ENCODE results near the gene JAKMIP2.

GRCh38 chr5:147754372-147755122, 28.0 kb downstream of the JAKMIP2 start:
- TF ChIP-seq, protein P1, sequence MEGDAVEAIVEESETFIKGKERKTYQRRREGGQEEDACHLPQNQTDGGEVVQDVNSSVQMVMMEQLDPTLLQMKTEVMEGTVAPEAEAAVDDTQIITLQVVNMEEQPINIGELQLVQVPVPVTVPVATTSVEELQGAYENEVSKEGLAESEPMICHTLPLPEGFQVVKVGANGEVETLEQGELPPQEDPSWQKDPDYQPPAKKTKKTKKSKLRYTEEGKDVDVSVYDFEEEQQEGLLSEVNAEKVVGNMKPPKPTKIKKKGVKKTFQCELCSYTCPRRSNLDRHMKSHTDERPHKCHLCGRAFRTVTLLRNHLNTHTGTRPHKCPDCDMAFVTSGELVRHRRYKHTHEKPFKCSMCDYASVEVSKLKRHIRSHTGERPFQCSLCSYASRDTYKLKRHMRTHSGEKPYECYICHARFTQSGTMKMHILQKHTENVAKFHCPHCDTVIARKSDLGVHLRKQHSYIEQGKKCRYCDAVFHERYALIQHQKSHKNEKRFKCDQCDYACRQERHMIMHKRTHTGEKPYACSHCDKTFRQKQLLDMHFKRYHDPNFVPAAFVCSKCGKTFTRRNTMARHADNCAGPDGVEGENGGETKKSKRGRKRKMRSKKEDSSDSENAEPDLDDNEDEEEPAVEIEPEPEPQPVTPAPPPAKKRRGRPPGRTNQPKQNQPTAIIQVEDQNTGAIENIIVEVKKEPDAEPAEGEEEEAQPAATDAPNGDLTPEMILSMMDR (IDR thresholded peaks at IDR 0.05), result no peak
- no peak for TF ChIP-seq POLR2A (IDR thresholded peaks at IDR 0.05)

Data from Peyer's patch (tissue), 4 donors.